ENCODE results near the gene GNAQ.

GNAQ gene

GRCh38 chr9:77811832-77812231 lies 219.8 kb downstream of the GNAQ start:
- DNase-seq = no peak

GRCh38 chr9:77810637-77811119 lies 220.9 kb downstream of the GNAQ start:
- no peak for DNase-seq

DNA sequence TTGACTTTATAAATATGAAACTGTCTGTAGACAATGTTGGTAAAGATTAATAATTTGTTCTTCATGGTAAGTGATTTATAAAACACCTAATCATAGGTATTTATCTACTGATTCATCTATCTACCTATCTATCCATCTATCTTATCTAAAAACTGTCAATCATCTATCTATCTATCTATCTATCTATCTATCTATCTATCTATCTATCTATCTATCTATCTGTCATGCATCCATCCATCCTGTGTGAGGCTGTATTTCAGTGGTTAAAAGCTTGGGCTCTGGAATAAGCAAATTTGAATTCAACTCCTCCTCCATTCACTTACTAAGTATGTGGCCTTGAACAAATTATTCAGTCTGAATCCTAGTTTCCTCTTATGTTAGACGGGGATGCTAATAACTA lies 221.6 kb downstream of the GNAQ start:
- DNase-seq = no peak

GRCh38 chr9:77809552-77809951 lies 222.1 kb downstream of the GNAQ start:
- DNase-seq = no peak

- DNase-seq = no peak
Measured at GRCh38 chr9:77808751-77809081, 222.9 kb downstream of the GNAQ start.

DNA sequence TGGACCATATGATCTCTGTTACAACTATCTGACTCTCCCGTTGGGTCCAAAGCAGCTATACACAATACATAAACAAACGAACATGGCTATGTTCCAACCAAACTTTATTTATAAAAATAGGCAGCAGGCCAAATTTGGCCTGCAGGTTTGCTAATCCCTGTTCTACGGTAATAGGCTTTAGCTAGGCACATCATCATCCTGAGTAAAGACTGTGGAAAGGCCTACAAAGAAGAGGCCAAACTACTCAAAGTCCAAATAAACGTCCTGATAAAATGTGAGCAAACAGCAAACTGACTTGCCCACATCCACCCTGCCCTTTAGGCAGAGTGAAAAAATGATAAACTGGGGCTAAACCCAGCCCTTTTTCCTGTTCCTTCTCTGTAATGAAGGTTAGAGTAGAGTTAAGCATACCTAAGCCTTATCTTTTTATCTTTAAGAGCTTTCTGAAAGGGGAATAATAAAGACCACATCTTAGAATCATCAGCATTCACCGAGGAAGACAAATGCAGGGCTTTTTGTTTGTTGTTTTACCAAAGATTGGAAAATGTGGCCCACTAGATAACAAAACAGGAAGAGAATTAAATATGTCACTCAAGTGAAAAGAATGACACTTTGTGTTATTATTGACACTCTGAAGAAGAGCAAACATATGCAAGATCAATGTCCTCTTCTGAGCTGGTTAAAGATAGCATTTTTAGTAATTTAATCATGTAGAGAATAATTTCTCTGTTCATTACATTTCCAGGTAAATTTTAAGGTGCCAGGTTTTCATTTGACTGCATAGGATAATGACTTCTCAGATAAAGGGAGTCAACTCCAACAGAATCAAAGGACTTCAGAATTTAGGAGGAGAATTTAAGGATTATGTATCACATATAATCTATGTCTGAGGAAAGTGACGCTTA lies 223.5 kb downstream of the GNAQ start:
- DNase-seq = no peak

GRCh38 chr9:77807281-77807683 lies 224.3 kb downstream of the GNAQ start:
- DNase-seq = no peak

- no peak for DNase-seq
Measured at GRCh38 chr9:77806741-77807140, 224.9 kb downstream of the GNAQ start.

GRCh38 chr9:77805810-77806209 lies 225.8 kb downstream of the GNAQ start:
- DNase-seq = no peak

DNA sequence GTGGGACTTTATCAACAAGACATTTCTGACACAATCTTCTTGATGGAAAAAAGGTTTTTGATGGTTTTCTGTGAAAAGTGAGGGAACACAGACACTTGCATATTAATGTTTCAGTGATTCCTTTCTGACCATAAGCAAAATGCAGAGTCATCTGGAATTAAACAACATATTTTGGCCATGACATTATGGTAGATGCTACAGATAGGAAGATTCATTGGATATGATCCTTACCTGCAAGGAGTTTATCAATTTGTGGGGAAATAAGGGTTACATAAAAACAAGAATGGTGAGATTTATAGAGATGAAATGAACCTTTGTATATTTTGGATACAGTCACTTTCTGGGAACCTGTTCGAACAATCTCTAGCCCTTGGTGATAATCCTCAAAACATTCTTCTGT lies 228.2 kb downstream of the GNAQ start:
- DNase-seq = no peak

- DNase-seq = no peak
Measured at GRCh38 chr9:77802515-77803293, 228.9 kb downstream of the GNAQ start.

GRCh38 chr9:77802064-77802463 lies 229.5 kb downstream of the GNAQ start:
- no peak for DNase-seq

GRCh38 chr9:77800924-77801551 lies 230.6 kb downstream of the GNAQ start:
- DNase-seq = no peak

- DNase-seq = no peak
Measured at GRCh38 chr9:77798140-77798539, 233.5 kb downstream of the GNAQ start.

DNA sequence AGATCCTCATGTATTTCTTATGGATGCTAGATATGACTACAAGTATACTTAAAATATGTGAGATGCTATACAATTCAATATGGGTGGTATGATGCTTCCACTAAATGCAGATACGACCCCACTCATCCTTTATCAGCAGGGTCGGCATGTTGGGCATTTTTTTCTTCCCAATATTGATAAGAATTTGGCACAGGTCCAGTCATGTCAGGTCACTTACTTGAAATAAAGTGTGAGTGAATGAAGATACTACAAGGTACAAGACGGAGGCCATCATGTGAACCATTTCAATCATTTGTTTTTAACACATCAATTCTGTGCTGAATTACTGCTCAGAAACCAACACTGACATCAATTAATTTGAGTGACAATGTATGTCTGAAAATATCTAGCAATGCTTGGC lies 236.6 kb downstream of the GNAQ start:
- no peak for DNase-seq

GRCh38 chr9:77793849-77794248 lies 237.8 kb downstream of the GNAQ start:
- DNase-seq = no peak

DNA sequence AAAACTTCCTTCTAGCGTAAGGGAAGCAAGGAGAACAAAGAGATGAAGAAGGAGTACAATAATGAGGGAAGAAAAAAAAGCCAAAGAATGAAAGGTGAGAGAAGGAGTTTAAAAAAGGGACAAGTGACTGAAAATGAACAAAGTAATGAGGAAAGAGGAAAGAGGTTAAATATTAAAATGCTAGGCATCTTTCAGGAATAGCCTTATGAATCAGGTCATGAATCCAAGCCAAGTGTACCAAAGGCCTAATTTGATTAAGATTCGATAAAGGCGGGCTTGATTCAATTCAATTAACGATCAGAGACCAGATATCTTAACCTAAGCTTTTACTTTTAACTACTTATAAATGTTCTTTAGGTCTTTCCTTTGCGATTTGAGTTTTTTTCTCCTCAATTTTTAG lies 241.7 kb downstream of the GNAQ start:
- DNase-seq = no peak

- DNase-seq = no peak
Measured at GRCh38 chr9:77785341-77785740, 246.3 kb downstream of the GNAQ start.

DNA sequence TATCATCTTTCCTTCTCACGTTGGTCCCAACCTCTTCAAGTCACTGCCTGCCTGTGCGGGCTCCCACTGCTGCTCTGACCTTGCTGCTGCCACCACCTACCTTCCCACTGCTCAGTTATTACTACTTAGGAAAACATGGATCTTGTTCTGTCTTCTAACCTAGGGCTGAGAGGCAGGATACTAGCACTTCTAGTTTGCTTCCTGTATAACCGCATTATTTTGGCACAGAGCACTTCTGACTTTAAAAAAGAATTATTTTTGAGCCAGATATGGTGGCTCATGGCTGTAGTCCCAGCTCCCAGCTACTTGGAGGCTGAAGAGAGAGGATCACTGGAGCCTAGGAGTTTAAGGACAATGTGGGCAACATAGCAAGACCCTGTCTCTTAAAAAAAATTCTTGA lies 248.1 kb downstream of the GNAQ start:
- DNase-seq = no peak

GRCh38 chr9:77779010-77779409 lies 252.6 kb downstream of the GNAQ start:
- DNase-seq = no peak

- DNase-seq = no peak
Measured at GRCh38 chr9:77773381-77773780, 258.2 kb downstream of the GNAQ start.

DNA sequence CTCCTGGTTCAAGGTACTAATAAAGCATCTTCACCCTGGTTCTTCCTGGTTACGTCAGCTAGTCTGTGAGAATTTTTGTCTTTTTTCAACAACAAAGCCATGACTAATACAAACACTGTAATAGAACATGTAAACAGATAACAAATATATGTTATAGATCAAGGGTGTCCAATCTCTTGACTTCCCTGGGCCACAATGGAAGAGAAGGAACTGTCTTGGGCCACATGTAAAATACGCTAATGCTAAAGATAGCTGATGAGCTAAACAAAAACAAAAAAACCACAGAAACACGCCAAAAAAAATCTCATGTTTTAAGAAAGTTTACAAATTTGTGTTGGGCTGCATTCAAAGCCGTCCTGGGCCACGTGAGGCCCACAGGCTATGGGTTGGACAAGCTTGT lies 259.0 kb downstream of the GNAQ start:
- no peak for DNase-seq

DNA sequence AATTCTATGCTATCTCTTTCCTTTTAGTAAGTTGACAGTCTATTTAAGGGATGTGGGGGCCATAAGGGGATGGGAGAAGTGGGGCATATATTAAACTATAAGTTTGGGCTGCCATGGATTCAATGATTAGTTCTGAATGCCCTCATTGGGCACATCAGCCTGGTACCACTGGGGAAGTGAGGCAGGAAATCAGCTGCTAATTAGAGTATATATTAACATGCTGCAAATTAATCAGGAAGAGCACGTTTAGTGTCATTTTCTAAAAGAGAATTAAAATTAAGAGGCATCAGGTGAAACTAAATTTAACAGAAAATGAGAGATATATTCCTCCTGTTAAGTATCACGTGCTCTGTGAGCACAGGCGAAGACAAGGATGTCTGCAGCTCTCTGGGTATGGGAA lies 260.4 kb downstream of the GNAQ start:
- no peak for DNase-seq
